Chondrocyte (in vitro differentiated cells): Measurements from ENCODE around the gene MUC20. TPM values are rescaled to one million over a fixed set of nuclear protein-coding genes. Genes with fewer than 3 reads are reported as not detected.
"Not testable (repeated sequence)": the region's sequence is repeated elsewhere in the genome, so short reads cannot be mapped to it uniquely, and the experiment has no call there.

ENCODE experiments used
- DNase-seq: peaks from one replicate; pipeline ENCODE4 v3.0.0; 2021; ENCODE audit warnings: mixed read lengths, low spot score
- H3K27ac Mint-ChIP-seq: one replicate; pipeline ENCODE4 v1.8.0; 2021; ENCODE audit warnings: mild to moderate bottlenecking, moderate library complexity, mixed read lengths; ENCODE audit not compliant: unreplicated experiment
- H3K27me3 Mint-ChIP-seq: 2 replicates; pipeline ENCODE4 v1.8.0; 2021; ENCODE audit warnings: low read depth, mixed read lengths
- H3K36me3 Mint-ChIP-seq: 2 replicates; pipeline ENCODE4 v1.8.0; 2021; ENCODE audit warnings: low read depth, mixed read lengths
- H3K4me1 Mint-ChIP-seq: 2 replicates; pipeline ENCODE4 v1.8.0; 2021; ENCODE audit warnings: low read depth, mild to moderate bottlenecking, mixed read lengths
- H3K4me3 Mint-ChIP-seq: one replicate; pipeline ENCODE4 v1.8.0; 2021; ENCODE audit warnings: mild to moderate bottlenecking, moderate library complexity, mixed read lengths; ENCODE audit not compliant: unreplicated experiment
- H3K9me3 Mint-ChIP-seq: 2 replicates; pipeline ENCODE4 v1.8.0; 2021; ENCODE audit warnings: low read depth, mixed read lengths
- CTCF ChIP-seq: fragments of 200-600 bp; sonication (generic); IDR thresholded peaks from 2 replicates; pipeline ENCODE4 v1.5.0; 2021; ENCODE audit warnings: antibody characterized with exemption, mild to moderate bottlenecking, moderate library complexity
- total RNA-seq: library from RNA; stranded (reverse); gene quantifications from 3 replicates; pipeline ENCODE4 v1.2.1, GENCODE V29; 2021

The MUC20 gene
- total RNA-seq, 1 donor from 2014 or later = 3.0 TPM

- Mint-ChIP-seq H3K36me3 (peaks cover 5% of the 10 kb centered on the region), H3K4me1 (no peaks in the 10 kb centered on the region), H3K27ac (no peak overlapping the region), H3K9me3 (no peaks in the 10 kb centered on the region), H3K4me3 (no peak overlapping the region), H3K27me3 (peaks cover 61% of the 10 kb centered on the region)
- DNase-seq = no peak
- no peak for TF ChIP-seq CTCF
These were observed 23.7 kb downstream of the MUC20 start for GRCh38 chr3:195744437-195744836.

DNA sequence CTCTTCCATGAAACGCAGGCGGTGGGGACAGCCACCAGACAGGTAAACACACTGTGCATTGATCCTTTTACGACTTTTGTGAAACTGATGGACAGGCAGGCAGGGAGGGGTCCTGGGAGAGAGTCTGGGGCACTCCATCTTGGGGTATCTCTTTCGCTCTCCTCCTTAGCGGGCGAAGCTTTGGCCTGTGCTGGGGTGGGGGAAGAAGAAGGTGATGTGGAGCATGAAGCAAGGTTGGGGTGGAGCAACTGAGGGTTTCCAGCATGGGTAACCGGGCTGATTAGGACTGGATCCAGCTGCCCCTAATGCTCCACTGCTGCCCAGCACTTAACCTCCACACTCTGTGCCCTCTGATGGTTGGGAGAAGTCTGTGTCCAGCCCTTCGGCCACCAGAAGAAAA lies 25.6 kb downstream of the MUC20 start:
- Mint-ChIP-seq H3K27me3 (peaks cover 48% of the 10 kb centered on the region), H3K9me3 (no peaks in the 10 kb centered on the region), H3K4me1 (no peaks in the 10 kb centered on the region), H3K36me3 (peaks cover 4% of the 10 kb centered on the region), H3K27ac (no peak overlapping the region), H3K4me3 (no peak overlapping the region)
- TF ChIP-seq CTCF = no peak
- peak; percentile 71 for DNase-seq

GRCh38 chr3:195746751-195747150 lies 26.0 kb downstream of the MUC20 start:
- Mint-ChIP-seq H3K27me3 (peaks cover 46% of the 10 kb centered on the region), H3K27ac (no peak overlapping the region), H3K9me3 (no peaks in the 10 kb centered on the region), H3K4me3 (no peak overlapping the region), H3K4me1 (no peaks in the 10 kb centered on the region), H3K36me3 (peaks cover 4% of the 10 kb centered on the region)
- DNase-seq = peak; percentile 58
- TF ChIP-seq CTCF = no peak

GRCh38 chr3:195748661-195749060 lies 27.9 kb downstream of the MUC20 start:
- no peak overlapping the region for H3K4me3 Mint-ChIP-seq
- H3K27ac Mint-ChIP-seq = no peak overlapping the region
- H3K9me3 Mint-ChIP-seq = no peaks in the 10 kb centered on the region
- DNase-seq = peak; percentile 95
- TF ChIP-seq CTCF = no peak
- H3K36me3 Mint-ChIP-seq = peaks cover 4% of the 10 kb centered on the region
- H3K27me3 Mint-ChIP-seq = peaks cover 31% of the 10 kb centered on the region
- no peaks in the 10 kb centered on the region for H3K4me1 Mint-ChIP-seq

GRCh38 chr3:195749101-195749500 lies 28.3 kb downstream of the MUC20 start:
- H3K4me3 Mint-ChIP-seq, H3K36me3 Mint-ChIP-seq, H3K27ac Mint-ChIP-seq, H3K9me3 Mint-ChIP-seq, H3K4me1 Mint-ChIP-seq, DNase-seq: not testable (repeated sequence)
- H3K27me3 Mint-ChIP-seq = peaks cover 29% of the 10 kb centered on the region

DNA sequence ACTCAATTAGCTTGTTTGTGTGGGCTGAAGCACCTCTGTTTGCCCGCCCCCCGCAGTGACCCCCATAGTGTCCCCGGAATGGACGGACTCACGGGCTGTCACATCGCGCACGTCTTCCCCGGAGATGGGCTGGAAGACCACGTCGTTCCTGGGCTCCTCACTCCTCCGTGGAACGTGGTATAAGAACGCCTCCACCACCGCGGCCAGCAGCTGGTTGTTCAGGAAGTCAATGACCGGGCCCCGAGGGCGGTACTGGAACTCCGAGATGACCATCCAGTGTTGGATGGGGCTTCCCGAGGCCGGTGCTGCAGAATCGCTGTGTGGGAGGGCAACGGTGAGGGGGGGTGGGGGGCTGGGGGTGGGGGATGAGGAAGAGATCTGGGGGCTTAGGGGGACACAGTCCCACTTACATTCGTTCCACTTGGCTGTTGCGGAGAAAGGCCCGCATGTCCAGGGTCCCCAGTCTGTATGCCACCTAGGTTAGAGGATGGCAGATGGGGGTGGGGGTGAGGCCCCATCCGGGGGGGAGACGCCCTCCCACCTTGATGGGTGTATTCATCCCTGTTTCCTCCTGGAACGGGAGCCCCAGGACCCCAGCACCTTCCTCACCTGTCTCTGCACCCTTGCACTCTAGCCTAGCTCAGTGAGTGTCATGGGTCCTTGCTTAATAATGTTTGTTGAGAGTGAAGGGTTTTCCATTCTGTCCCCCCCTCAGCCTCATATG lies 30.2 kb downstream of the MUC20 start:
- H3K4me1 Mint-ChIP-seq = no peaks in the 10 kb centered on the region
- peaks cover 16% of the 10 kb centered on the region for H3K27me3 Mint-ChIP-seq
- peaks cover 3% of the 10 kb centered on the region for H3K36me3 Mint-ChIP-seq
- no peak overlapping the region for H3K4me3 Mint-ChIP-seq
- H3K27ac Mint-ChIP-seq = no peak overlapping the region
- peak; percentile 89 for DNase-seq
- no peaks in the 10 kb centered on the region for H3K9me3 Mint-ChIP-seq
- TF ChIP-seq CTCF = no peak
